H1 (cell line): ENCODE results near the gene TBC1D13. TPM values are rescaled to one million over a fixed set of nuclear protein-coding genes. Genes with fewer than 3 reads are reported as not detected.

Experiments used
- CTCF ChIA-PET: fragments of 300-600 bp; sonication (Branson Sonifier 250); formaldehyde crosslinking; loops from one replicate; lab custom pipeline; 2021; ENCODE audit not compliant: partially characterized antibody; lab: Charles Lee
- POLR2A ChIA-PET: fragments of 300-600 bp; sonication (Branson Sonifier 250); formaldehyde crosslinking; loops from one replicate; lab custom pipeline; 2021; ENCODE audit warnings: inconsistent platforms; ENCODE audit not compliant: partially characterized antibody; lab: Charles Lee
- DNase-seq, 2 experiments: peaks; one replicate each; pipeline versions ENCODE4 v3.0.0 to v3.0.0-alpha.2; 2010 to 2022; ENCODE audit warnings: low spot score in 2 of 2, low read depth in 1 of 2, mixed read lengths in 1 of 2
- FAIRE-seq: peaks from 2 replicates; lab custom pipeline; 2011; peaks lifted over from hg19 to GRCh38; lab: Jason Lieb, UNC
- H2AFZ ChIP-seq: 2 replicates; pipeline ENCODE4 v1.8.1; 2012; ENCODE audit warnings: low read length, inconsistent platforms
- H2AK5ac ChIP-seq: 2 replicates; pipeline ENCODE4 v1.6.1; 2013; ENCODE audit warnings: low read depth, low read length
- H2BK120ac ChIP-seq: replicated peaks from 2 replicates; pipeline ENCODE3; 2013; ENCODE audit warnings: low read depth, low read length, inconsistent platforms
- H2BK12ac ChIP-seq: 2 replicates; pipeline ENCODE4 v1.6.1; 2013; ENCODE audit warnings: low read depth, low read length
- H2BK15ac ChIP-seq: 2 replicates; pipeline ENCODE4 v1.6.1; 2013; ENCODE audit warnings: low read length
- H2BK20ac ChIP-seq: 2 replicates; pipeline ENCODE4 v1.6.1; 2013; ENCODE audit warnings: low read length
- H2BK5ac ChIP-seq: 2 replicates; pipeline ENCODE4 v1.6.1; 2013; ENCODE audit warnings: low read depth, low read length
- H3K14ac ChIP-seq: 2 replicates; pipeline ENCODE4 v1.6.1; 2013; ENCODE audit warnings: inconsistent platforms; ENCODE audit not compliant: insufficient read length
- H3K18ac ChIP-seq: 2 replicates; pipeline ENCODE4 v1.6.1; 2013; ENCODE audit warnings: low read length; ENCODE audit errors: extremely low read depth
- H3K23ac ChIP-seq: 2 replicates; pipeline ENCODE4 v1.6.1; 2013; ENCODE audit warnings: inconsistent platforms; ENCODE audit not compliant: insufficient read length
- H3K23me2 ChIP-seq: 2 replicates; pipeline ENCODE4 v1.6.1; 2013; ENCODE audit warnings: low read depth, low read length
- H3K27ac ChIP-seq: 2 replicates; pipeline ENCODE4 v1.6.1; 2011; ENCODE audit warnings: low read depth, low read length, inconsistent platforms
- H3K27me3 ChIP-seq, 4 experiments: replicated peaks in 1 of 4; 1 replicate in 1 of 4; 2 replicates in 3 of 4; pipeline versions ENCODE4 v1.6.1 to v1.8.1; 2011 to 2013; ENCODE audit warnings: low read length in 3 of 4, mild to moderate bottlenecking in 3 of 4, inconsistent platforms in 2 of 4, mixed read lengths in 2 of 4, moderate library complexity in 1 of 4; ENCODE audit not compliant: control insufficient read depth in 3 of 4, insufficient read depth in 3 of 4; ENCODE audit errors: extremely low read depth in 1 of 4
- H3K36me3 ChIP-seq, 4 experiments: 2 replicates each; pipeline versions ENCODE4 v1.6.1 to v1.8.1; 2011 to 2013; ENCODE audit warnings: mild to moderate bottlenecking in 4 of 4, low read length in 3 of 4, moderate library complexity in 2 of 4, control low read depth in 1 of 4, inconsistent platforms in 1 of 4; ENCODE audit not compliant: insufficient read depth in 4 of 4, control insufficient read depth in 2 of 4
- H3K4ac ChIP-seq: replicated peaks from 2 replicates; pipeline ENCODE3; 2013; ENCODE audit warnings: low read length, low read depth, mixed read lengths, inconsistent platforms; ENCODE audit not compliant: insufficient read length
- H3K4me1 ChIP-seq, 4 experiments: replicated peaks in 1 of 4; 1 replicate in 1 of 4; 2 replicates in 3 of 4; pipeline versions ENCODE4 v1.6.1 to v1.8.1; 2011 to 2013; ENCODE audit warnings: low read length in 3 of 4, inconsistent platforms in 2 of 4, mixed read lengths in 1 of 4; ENCODE audit not compliant: insufficient read depth in 4 of 4, control insufficient read depth in 3 of 4
- H3K4me2 ChIP-seq, 2 experiments: 2 replicates each; pipeline versions ENCODE4 v1.6.1 to v1.8.1; 2011 to 2013; ENCODE audit warnings: low read depth in 2 of 2, low read length in 2 of 2, control low read depth in 1 of 2, inconsistent platforms in 1 of 2, mild to moderate bottlenecking in 1 of 2; ENCODE audit not compliant: insufficient read depth in 1 of 2
- H3K4me3 ChIP-seq, 4 experiments: fragments of 200-600, 300-600 bp in 1 of 4; sonication (generic), shearing (Covaris generic), sonication (Bioruptor Twin) in 1 of 4; 2 replicates each; pipeline versions ENCODE4 v1.5.1 to v1.8.1; 2011 to 2016; ENCODE audit warnings: low read length in 4 of 4, low read depth in 3 of 4, control low read depth in 2 of 4, inconsistent platforms in 2 of 4, mild to moderate bottlenecking in 2 of 4, mixed read lengths in 1 of 4, moderate library complexity in 1 of 4; ENCODE audit not compliant: insufficient read depth in 2 of 4; ENCODE audit errors: extremely low read depth in 1 of 4
- H3K56ac ChIP-seq: replicated peaks from 2 replicates; pipeline ENCODE3; 2013; ENCODE audit warnings: low read depth, mild to moderate bottlenecking, mixed read lengths, low read length, inconsistent platforms; ENCODE audit not compliant: insufficient read length
- H3K79me1 ChIP-seq: 2 replicates; pipeline ENCODE4 v1.6.1; 2013; ENCODE audit warnings: low read depth, low read length, control low read depth
- H3K79me2 ChIP-seq, 2 experiments: 2 replicates each; pipeline versions ENCODE4 v1.6.1 to v1.8.1; 2012 to 2013; ENCODE audit warnings: low read length in 2 of 2, mild to moderate bottlenecking in 2 of 2, inconsistent platforms in 1 of 2; ENCODE audit not compliant: insufficient read depth in 2 of 2, control insufficient read depth in 1 of 2
- H3K9ac ChIP-seq, 4 experiments: replicated peaks in 1 of 4; 1 replicate in 1 of 4; 2 replicates in 3 of 4; pipeline versions ENCODE4 v1.6.1 to v1.8.1; 2011 to 2013; ENCODE audit warnings: low read depth in 3 of 4, low read length in 3 of 4, control low read depth in 2 of 4, mild to moderate bottlenecking in 2 of 4, moderate library complexity in 2 of 4, inconsistent platforms in 1 of 4; ENCODE audit errors: extremely low read depth in 1 of 4
- H3K9me3 ChIP-seq, 2 experiments: 2 replicates each; pipeline versions ENCODE4 v1.6.1 to v1.8.1; 2012 to 2013; ENCODE audit warnings: mild to moderate bottlenecking in 2 of 2, moderate library complexity in 2 of 2, control low read depth in 1 of 2, inconsistent platforms in 1 of 2, low read depth in 1 of 2, low read length in 1 of 2, mixed read lengths in 1 of 2; ENCODE audit not compliant: insufficient read depth in 2 of 2
- H4K20me1 ChIP-seq, 2 experiments: replicated peaks in 1 of 2; 2 replicates each; pipeline versions ENCODE3 to v1.8.1; 2011 to 2013; ENCODE audit warnings: inconsistent platforms in 2 of 2, low read length in 2 of 2, mild to moderate bottlenecking in 1 of 2; ENCODE audit not compliant: insufficient read depth in 2 of 2, control insufficient read depth in 1 of 2
- H4K5ac ChIP-seq: 2 replicates; pipeline ENCODE4 v1.6.1; 2013; ENCODE audit warnings: low read length, low read depth, mixed read lengths, inconsistent platforms; ENCODE audit not compliant: insufficient read length
- H4K8ac ChIP-seq: 2 replicates; pipeline ENCODE4 v1.8.0; 2013; ENCODE audit warnings: mild to moderate bottlenecking, moderate library complexity, low read length, inconsistent platforms; ENCODE audit not compliant: insufficient read depth; ENCODE audit errors: extremely low read depth
- H4K91ac ChIP-seq: replicated peaks from 2 replicates; pipeline ENCODE3; 2013; ENCODE audit warnings: low read length, mixed read lengths, inconsistent platforms; ENCODE audit not compliant: insufficient read length
- ASH2L ChIP-seq: fragments of 200-600, 300-600 bp; sonication (generic); IDR thresholded peaks from one replicate; pipeline ENCODE4 v1.7.1; 2017; ENCODE audit warnings: low read length
- CREB1 ChIP-seq: IDR thresholded peaks from 2 replicates; pipeline ENCODE4 v1.6.1; 2012; ENCODE audit warnings: inconsistent platforms
- PHF8 ChIP-seq: fragments of 200-600 bp; sonication (generic); conservative IDR thresholded peaks from 2 replicates; pipeline ENCODE4 v1.7.1; 2012; ENCODE audit warnings: low read depth, mild to moderate bottlenecking, inconsistent platforms, low read length, moderate library complexity
- POLR2A ChIP-seq, 2 experiments: IDR thresholded peaks; 1 replicate in 1 of 2; 2 replicates in 1 of 2; pipeline ENCODE4 v1.6.1; 2011; ENCODE audit warnings: low read depth in 2 of 2, low read length in 2 of 2, mild to moderate bottlenecking in 2 of 2; ENCODE audit errors: control extremely low read depth in 1 of 2
- POLR2AphosphoS5 ChIP-seq: IDR thresholded peaks from 2 replicates; pipeline ENCODE4 v1.6.1; 2011; ENCODE audit warnings: low read depth, low read length
- SP1 ChIP-seq: IDR thresholded peaks from 2 replicates; pipeline ENCODE4 v1.6.1; 2011; ENCODE audit warnings: low read depth, low read length
- TAF1 ChIP-seq: IDR thresholded peaks from 2 replicates; pipeline ENCODE4 v1.6.1; 2011; ENCODE audit warnings: mild to moderate bottlenecking, low read depth, low read length
- whole genome bisulfite sequencing, 2 experiments: shearing (Covaris generic) in 1 of 2; methylation state at CpG; one replicate each; pipeline versions ENCODE4 v1.1.6 to v1.1.7; 2013 to 2015; ENCODE audit warnings: low lambda C conversion rate in 2 of 2, mixed read lengths in 2 of 2, inconsistent platforms in 1 of 2, low coverage in 1 of 2, missing lambda C conversion rate in 1 of 2; ENCODE audit not compliant: insufficient replicate concordance in 2 of 2, insufficient coverage in 1 of 2, insufficient read length in 1 of 2; ENCODE audit errors: extremely low coverage in 1 of 2, missing lambda C conversion rate in 1 of 2; 5-methylcytosine and 5-hydroxymethylcytosine counted together
- polyA plus RNA-seq, 7 experiments: library from polyadenylated mRNA; depleted of rRNA in 3 of 7; stranded (reverse) in 5 of 7; unstranded in 2 of 7; fragments of >200 nt in 5 of 7; fragments of 200-250 nt in 2 of 7; gene quantifications; 1 replicate in 5 of 7; 2 replicates in 1 of 7; 4 replicates in 1 of 7; pipeline versions ENCODE4 v1.2.1 to v1.2.3, GENCODE V29; 2011 to 2013; ENCODE audit warnings: missing spikeins in 2 of 7, mixed read lengths in 2 of 7
- total RNA-seq: library from RNA; stranded (reverse); fragmentation: NEBNext Ultra II Directional; extraction: Animal tissue kit (Norgen Biotek cat#: 25700); gene quantifications from 2 replicates; pipeline ENCODE4 v1.2.1, GENCODE V29; 2021
- TF ChIP-seq, protein P1 (sequence below): IDR thresholded peaks from 2 replicates; pipeline ENCODE4 v1.6.1; 2012; ENCODE audit warnings: inconsistent platforms
- TF ChIP-seq, protein P2 (sequence below): IDR thresholded peaks from 2 replicates; pipeline ENCODE4 v1.6.1; 2012; ENCODE audit warnings: low read length, inconsistent platforms

Gene TBC1D13
- total and polyA plus RNA-seq, 2 of the 8 experiments (the other 6 are each of a cell fraction or from before 2014, with no cell fraction given): 21.3 to 24.7 TPM

DNA sequence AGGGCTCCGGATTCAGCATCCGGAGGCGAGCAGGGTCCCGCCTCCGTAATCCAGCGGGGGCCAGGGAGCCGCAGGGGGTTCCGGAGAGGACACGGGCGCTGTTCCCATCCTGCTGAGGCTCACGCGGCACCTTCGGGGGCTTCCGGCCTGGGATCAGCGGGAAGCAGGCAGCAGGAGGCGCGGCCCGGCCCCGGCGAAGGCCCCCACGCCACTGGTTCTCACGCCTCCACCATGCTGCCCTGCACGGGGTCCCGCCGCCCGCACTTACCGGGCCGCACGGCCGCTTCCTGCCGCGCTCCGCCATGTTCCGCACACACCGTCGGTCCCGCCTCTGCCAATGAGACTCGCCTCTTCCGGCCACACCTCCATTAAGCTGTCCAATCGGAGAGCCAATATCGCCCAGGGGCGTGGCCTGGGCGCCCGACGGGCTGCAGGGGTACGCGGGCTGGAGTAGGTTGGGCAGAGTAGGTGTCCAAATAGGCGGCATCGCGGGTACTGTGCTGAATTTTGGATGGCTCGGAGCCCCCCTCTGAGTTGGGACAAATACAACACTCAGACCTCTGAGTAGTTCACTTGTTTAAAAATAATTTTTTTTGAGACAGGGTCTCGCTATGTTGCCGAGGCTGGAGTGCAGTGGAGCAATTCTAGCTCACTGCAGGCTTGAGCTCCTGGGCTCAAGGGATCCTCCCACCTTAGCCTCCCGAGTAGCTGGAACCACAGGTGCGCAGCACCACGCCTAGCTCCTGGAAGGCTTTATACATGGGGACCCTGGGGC is 42.6 kb downstream of the TBC1D13 start, which contains the start of gene SPOUT1:
Gene SPOUT1 (minus strand): TSS at position 318 of the 775 bp plus-strand sequence. CDS start 14 bp downstream, at position 304.
- H3K14ac ChIP-seq: no peak within 1 kb of the TSS
- DNase-seq (peak; percentile 73 to 96), FAIRE-seq (no peak)
- no peaks in the 10 kb centered on the region; the same call in 1 of the 2 replicates for H3K79me1 ChIP-seq
- H2BK12ac ChIP-seq: peak within 1 kb of the TSS; percentile 9; the same call in 1 of the 2 replicates
- peak within 1 kb of the TSS; percentile 88 to 97 for H3K4me2 ChIP-seq
- peaks cover 4% of the 10 kb centered on the region; the same call in 1 of the 2 replicates for H3K23me2 ChIP-seq
- H4K5ac ChIP-seq: peak within 1 kb of the TSS; percentile 86
- peak within 1 kb of the TSS; percentile 85 to 95 (median 92) for H3K4me3 ChIP-seq
- H3K27me3 ChIP-seq: no peaks in the 10 kb centered on the region
- POLR2A ChIA-PET: interaction anchor here (0.6 to 4.4 kb wide), 20 partner anchors 9 to 193 kb away, joined by 3 to 62 read pairs (median 4); partner anchors contain the start of genes ENDOG, KYAT1 and LRRC8A
- 0 out of 2 replicates have a peak within 1 kb of the TSS, but pooled peaks have one; percentile 39 for H2AK5ac ChIP-seq
- H4K8ac ChIP-seq: peak within 1 kb of the TSS; percentile 95
- peak within 1 kb of the TSS; percentile 83 for H3K4ac ChIP-seq
- peaks cover 0 to 3% (median 0%) of the 10 kb centered on the region in 4 experiments; a peak in 1 of 7 replicates for H3K4me1 ChIP-seq
- H3K9ac ChIP-seq: peak within 1 kb of the TSS; percentile 78 to 86 (median 84)
- H3K23ac ChIP-seq: no peak within 1 kb of the TSS
- peaks cover 14 to 36% (median 27%) of the 10 kb centered on the region in 4 experiments; a peak in 7 of 8 replicates for H3K36me3 ChIP-seq
- H2BK5ac ChIP-seq: peak within 1 kb of the TSS; percentile 71; the same call in 1 of the 2 replicates
- H3K79me2 ChIP-seq: peaks cover 0 to 9% of the 10 kb centered on the region in 2 experiments; a peak in 1 of 4 replicates
- H2BK120ac ChIP-seq: no peak within 1 kb of the TSS
- H2BK20ac ChIP-seq: no peak within 1 kb of the TSS
- no peaks in the 10 kb centered on the region for H3K9me3 ChIP-seq
- H3K56ac ChIP-seq: peak within 1 kb of the TSS; percentile 77
- peaks cover 0 to 3% of the 10 kb centered on the region in 2 experiments for H4K20me1 ChIP-seq
- no peak within 1 kb of the TSS for H2BK15ac ChIP-seq
- H3K27ac ChIP-seq: peak within 1 kb of the TSS; percentile 70
- WGBS, 2 experiments: 5% methylated on average over 53 of the region's 56 CpGs; no CpG with 5 or more reads in 1 of the 2 experiments
- peak within 1 kb of the TSS; percentile 60 for H3K18ac ChIP-seq
- CTCF ChIA-PET: interaction anchor here (0.5 to 1.3 kb wide), 6 partner anchors 15 to 491 kb away, joined by 3 to 9 read pairs (median 4); no protein-coding TSS in a partner anchor
- peak within 1 kb of the TSS; percentile 74 for H4K91ac ChIP-seq
- H2AFZ ChIP-seq: 0 out of 2 replicates have a peak within 1 kb of the TSS, but pooled peaks have one; percentile 3
- TF ChIP-seq TAF1 (peak; percentile 81), POLR2A (IDR thresholded peaks at IDR 0.05; ENCODE audit: control extremely low read depth in 1 of 2, low read depth in 2 of 2, low read length in 2 of 2) (peak in 1 of 2 experiments; percentile 89; a peak in 2 of 3 replicates), SP1 (peak; percentile 64; the same call in 1 of the 2 replicates), PHF8 (peak; percentile 95), ASH2L (peak; percentile 58), POLR2AphosphoS5 (peak; percentile 74; the same call in 1 of the 2 replicates), CREB1 (peak; percentile 74)
- TF ChIP-seq, protein P1, sequence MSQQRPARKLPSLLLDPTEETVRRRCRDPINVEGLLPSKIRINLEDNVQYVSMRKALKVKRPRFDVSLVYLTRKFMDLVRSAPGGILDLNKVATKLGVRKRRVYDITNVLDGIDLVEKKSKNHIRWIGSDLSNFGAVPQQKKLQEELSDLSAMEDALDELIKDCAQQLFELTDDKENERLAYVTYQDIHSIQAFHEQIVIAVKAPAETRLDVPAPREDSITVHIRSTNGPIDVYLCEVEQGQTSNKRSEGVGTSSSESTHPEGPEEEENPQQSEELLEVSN: peak; percentile 79
- TF ChIP-seq, protein P2, sequence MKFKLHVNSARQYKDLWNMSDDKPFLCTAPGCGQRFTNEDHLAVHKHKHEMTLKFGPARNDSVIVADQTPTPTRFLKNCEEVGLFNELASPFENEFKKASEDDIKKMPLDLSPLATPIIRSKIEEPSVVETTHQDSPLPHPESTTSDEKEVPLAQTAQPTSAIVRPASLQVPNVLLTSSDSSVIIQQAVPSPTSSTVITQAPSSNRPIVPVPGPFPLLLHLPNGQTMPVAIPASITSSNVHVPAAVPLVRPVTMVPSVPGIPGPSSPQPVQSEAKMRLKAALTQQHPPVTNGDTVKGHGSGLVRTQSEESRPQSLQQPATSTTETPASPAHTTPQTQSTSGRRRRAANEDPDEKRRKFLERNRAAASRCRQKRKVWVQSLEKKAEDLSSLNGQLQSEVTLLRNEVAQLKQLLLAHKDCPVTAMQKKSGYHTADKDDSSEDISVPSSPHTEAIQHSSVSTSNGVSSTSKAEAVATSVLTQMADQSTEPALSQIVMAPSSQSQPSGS: no peak
